Activated CD4-positive, alpha-beta T cell treated with anti-CD3 and anti-CD28 coated beads for 24 hours (primary cell): ENCODE measurements around the gene SGTA.
"Not testable (repeated sequence)": the region's sequence is repeated elsewhere in the genome, so short reads cannot be mapped to it uniquely, and the experiment has no call there.

Experiments used
- DNase-seq, 2 donors: peaks; one replicate each; pipeline ENCODE4 v3.0.0-alpha.2; 2020; ENCODE audit warnings: low read depth in 2 of 2

SGTA gene

GRCh38 chr19:2726904-2727639, 56.0 kb downstream of the SGTA start:
- DNase-seq, result no peak

GRCh38 chr19:2726160-2726855, 56.8 kb downstream of the SGTA start:
- no peak for DNase-seq

- no peak for DNase-seq
Observed at GRCh38 chr19:2724148-2724557, 58.9 kb downstream of the SGTA start.

- no peak for DNase-seq
Observed at GRCh38 chr19:2723747-2724146, 59.3 kb downstream of the SGTA start.

GRCh38 chr19:2723345-2723715, 59.7 kb downstream of the SGTA start:
- DNase-seq, result no peak

GRCh38 chr19:2722541-2723344, 60.3 kb downstream of the SGTA start:
- no peak for DNase-seq

- no peak for DNase-seq
Observed at GRCh38 chr19:2721570-2722540, 61.2 kb downstream of the SGTA start.

- DNase-seq, result no peak
Observed at GRCh38 chr19:2720777-2721569, 62.1 kb downstream of the SGTA start, which contains the start of gene DIRAS1. Gene DIRAS1 (minus strand): TSS chr19:2721372. CDS start chr19:2717806, 3,566 bp downstream.

- DNase-seq, result no peak
Observed at GRCh38 chr19:2719920-2720776, 62.9 kb downstream of the SGTA start.

- DNase-seq, result no peak
Observed at GRCh38 chr19:2719232-2719735, 63.8 kb downstream of the SGTA start.

- DNase-seq, result no peak
Observed at GRCh38 chr19:2717638-2718541, 65.2 kb downstream of the SGTA start.

- DNase-seq, result no peak
Observed at GRCh38 chr19:2716722-2717637, 66.1 kb downstream of the SGTA start.

GRCh38 chr19:2716275-2716650, 66.8 kb downstream of the SGTA start:
- no peak for DNase-seq

GRCh38 chr19:2715470-2716274, 67.4 kb downstream of the SGTA start:
- DNase-seq, result no peak

GRCh38 chr19:2714531-2715269, 68.4 kb downstream of the SGTA start:
- no peak for DNase-seq

- not testable (repeated sequence) for DNase-seq
Observed at GRCh38 chr19:2714102-2714501, 69.0 kb downstream of the SGTA start.
